Skin of body (tissue), 2 donors: ENCODE data around the gene CPZ. TPM values are rescaled to one million over a fixed set of nuclear protein-coding genes. Genes with fewer than 3 reads are reported as not detected.
"Not testable (repeated sequence)": the region's sequence is repeated elsewhere in the genome, so short reads cannot be mapped to it uniquely, and the experiment has no call there.

Experiments used
- DNase-seq: peaks from one replicate; lab custom pipeline; 2025; lab: John Stamatoyannopoulos, UW
- total RNA-seq: library from RNA; depleted of rRNA; stranded (reverse); fragments of >200 nt; gene quantifications from one replicate; pipeline ENCODE4 v1.2.3, GENCODE V29; 2014

CPZ gene
- total RNA-seq, 1 donor from 2014 or later: 14.1 TPM

DNA sequence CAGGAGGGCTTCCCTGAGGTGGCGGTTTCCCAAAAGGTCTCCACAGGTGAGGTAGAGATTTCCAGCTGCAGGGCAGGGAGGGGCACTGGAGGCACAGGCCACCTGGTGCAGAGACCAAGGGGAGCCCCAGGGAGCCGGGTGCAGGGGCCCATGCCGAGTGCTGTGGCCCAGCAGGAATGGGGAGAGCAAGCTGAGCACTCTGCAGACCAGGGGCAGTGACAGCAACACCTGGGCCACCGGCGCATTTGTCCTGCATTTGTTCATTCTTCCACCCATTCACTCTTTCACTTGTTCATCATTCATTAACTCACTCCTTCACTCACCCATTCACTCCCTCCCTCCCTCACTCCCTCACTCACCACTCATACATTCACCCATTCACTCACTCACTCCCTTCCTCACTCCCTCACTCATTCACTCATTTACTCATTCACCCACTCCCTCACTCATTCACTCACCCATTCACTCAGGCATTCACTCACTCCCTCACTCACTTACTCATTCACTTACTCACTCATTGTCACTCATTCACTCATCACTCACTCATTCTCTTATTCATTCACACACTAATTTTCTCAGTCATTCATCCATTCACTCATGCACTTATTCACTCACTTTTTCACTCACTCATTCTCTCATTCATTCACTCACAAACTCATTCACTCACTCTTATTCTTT lies 16.3 kb downstream of the CPZ start:
- no peak for DNase-seq

DNA sequence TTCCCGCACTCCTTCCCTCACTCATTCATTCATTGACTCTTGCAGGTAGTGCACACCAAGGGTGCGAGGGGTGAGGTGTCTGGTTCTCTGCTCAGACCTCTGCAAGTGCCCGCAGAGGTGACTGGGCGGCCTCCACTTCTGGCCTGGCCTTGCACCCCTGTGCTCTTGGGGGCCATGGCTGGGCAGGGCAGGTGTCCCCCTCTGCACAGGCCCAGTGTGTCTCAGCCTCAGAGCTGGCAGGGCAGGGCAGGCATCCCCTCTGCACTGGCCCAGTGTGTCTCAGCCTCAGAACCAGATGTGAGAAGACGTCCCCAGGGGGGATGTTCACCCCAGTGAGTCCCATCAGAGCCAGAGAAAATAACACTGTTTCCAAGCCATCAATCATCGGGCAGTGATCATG lies 16.8 kb downstream of the CPZ start:
- DNase-seq: no peak

DNA sequence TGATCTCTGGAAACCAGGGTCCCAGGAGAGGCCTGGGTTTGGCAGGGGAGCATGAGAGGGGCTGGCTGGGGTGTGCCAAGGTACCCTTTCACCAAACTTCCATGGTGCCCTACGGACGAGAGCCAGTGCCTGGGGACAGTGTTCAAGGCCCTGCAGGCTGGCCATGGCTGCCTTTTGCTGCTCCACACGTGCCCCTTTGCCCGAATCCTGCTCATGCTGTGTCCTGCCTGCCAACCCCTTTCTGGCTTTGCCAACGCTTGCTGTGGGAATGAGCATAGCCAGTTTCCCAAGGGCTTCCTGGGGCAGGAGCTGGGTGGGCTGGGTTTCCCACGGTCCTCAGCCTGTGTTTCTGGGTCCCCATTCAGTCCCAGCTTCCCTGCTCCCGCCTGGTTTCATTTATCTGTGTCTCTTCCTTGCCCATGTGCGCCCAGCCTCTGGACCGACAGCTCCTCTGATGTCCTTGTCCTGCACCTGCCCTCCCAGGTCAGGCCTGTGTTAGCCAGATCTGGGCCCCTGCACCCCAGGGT lies 17.3 kb downstream of the CPZ start:
- DNase-seq: no peak

DNA sequence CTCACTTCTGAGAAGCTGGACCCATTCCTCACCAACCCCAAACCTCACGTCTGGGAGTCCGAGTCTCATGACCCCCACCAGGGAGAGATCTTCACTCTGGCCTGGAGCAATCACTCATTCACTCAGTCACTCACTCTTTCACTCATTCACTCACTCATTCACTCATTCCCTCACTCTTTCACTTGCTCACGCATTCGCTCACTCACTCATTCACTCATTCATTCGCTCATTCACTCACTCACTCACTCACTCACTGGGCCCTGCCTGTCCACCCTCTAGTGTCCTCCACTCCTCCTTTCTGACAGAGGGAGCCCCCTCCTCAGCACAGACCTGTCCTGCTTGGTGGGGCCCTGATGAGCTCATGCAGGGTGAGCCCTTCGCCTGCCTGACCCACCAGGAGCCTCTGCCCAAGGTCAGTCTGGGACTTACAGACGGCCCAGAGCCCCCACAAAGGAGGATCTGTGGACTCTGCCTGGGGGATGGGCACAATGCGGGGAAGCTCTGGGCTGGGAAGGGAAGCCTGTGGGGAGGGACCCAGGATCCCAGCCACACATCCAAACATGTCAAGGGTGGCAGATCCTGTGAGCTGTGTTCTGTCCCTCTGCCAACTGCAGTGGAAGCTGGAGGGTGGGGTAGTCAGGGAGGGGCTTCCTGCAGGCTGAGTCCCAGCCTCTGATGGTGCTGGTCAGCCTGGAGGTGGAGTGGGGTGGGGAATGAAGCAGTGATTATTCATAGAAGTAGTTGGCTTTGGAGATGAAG lies 18.5 kb downstream of the CPZ start:
- DNase-seq: no peak

DNA sequence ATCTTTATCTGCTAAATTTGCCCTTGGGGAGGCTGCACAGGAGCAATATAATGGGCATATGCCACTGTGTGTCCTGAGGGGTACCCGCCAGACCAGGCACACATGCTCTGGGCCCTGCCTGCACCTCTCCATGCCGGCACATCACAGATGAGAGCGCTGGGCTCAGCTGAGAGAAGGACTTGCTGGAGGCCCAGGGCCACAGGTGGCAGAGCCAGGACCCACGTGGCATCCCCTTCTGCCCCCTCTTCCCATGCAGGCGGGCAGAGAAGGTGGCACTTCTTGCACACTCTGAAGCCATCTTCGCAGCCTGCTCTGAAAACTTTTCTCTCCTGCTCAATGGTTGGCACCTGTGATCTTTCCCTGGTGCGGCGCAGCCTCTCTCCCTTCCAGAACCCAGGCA lies 20.1 kb downstream of the CPZ start:
- DNase-seq: no peak

DNA sequence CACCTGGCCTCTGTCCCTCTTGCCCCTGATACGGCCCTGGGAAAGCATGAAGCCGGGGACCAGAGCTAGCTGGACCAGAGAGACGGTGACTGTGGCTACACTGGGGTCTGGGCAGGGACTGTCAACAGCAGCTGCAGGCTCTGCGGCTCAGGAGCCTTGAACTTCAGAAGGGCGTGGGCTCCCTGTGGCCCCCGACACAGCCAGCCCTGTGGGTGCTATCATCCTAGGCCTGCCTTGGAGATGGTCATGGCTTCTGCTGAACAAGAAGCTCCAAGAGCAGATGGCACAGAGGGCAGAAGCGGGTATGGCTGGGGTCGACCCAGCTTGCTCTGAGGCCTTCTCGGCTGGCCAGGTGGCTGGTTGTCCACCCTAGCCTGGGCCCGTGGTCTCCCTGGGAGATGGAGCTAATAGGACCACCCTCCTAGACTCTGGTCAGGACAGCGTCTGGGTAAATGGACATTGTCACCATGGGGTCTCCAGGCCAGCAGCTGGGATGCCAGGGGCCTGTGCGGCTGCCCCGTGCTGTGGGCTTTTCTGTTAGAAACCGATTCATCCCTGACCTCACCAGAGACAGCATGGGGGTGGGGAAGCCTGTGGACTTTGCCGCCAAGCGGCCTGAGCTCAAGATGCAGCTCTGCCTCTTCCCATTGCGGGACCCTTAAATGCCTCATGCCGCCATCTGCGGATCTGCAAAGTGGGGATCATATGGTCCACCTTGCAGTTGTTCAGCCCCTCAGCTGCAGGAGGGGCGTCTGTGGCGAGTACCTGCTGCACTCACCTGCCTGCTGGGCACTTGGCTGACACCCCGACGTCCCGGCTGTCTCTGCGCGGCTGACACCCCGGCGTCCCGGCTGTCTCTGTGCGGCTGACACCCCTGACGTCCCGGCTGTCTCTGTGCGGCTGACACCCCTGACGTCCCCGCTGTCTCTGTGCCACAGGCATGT lies 21.1 kb downstream of the CPZ start:
- no peak for DNase-seq

DNA sequence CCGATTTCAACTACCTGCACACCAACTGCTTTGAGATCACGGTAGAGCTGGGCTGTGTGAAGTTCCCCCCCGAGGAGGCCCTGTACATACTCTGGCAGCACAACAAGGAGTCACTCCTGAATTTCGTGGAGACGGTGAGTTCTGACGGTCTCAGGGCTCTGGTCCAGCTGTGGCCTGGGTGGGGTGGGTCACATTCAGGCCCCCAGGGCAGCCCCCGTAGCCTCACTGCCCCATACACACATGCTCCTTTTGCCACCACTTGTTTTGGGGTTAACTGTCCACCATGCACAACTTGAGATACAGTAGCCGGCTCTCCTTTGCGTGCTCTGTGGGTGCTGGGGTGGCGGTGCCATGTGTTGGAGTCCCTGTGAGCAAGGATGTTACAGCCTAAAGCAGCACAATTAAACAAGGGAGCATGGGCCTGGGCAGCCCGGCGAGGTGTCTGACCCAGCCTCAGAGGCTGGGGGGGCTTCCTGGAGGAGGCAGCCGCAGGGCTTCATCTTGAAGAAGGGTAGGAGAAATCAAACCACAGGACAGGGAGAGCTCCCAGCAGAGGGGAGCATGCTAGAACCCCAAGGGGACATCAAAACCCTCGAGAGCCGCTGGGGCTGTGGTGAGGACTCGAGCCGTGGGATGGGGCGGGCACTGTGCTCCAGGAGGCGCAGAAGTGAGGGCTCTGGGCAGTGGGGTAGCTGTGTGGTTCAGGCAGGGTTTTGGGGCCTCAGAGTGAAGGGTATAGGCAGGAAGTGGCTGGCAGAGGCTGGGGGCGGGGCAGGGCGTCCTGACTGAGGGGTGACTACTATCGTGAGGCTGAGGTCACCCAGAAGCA lies 22.0 kb downstream of the CPZ start:
- no peak for DNase-seq

DNA sequence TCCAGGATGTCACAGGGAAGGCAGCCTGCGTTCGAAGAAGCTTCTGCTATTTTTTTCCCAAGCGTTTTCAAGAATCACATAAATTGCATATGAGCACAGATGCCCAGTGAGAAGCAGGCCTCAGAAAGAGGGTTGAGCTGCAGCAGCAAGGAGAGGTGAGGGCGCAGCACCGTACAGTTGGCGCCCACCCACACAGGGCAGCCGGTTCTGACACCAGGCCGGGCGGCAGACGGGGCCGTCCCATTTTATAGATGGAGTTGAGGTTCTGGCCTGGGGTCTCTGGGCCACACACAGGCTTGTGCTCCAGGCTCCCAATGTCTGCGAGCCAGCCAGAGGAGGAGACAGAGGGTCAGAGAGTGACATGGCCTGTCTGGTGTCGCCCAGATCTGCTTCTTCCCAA lies 22.8 kb downstream of the CPZ start:
- no peak for DNase-seq

DNA sequence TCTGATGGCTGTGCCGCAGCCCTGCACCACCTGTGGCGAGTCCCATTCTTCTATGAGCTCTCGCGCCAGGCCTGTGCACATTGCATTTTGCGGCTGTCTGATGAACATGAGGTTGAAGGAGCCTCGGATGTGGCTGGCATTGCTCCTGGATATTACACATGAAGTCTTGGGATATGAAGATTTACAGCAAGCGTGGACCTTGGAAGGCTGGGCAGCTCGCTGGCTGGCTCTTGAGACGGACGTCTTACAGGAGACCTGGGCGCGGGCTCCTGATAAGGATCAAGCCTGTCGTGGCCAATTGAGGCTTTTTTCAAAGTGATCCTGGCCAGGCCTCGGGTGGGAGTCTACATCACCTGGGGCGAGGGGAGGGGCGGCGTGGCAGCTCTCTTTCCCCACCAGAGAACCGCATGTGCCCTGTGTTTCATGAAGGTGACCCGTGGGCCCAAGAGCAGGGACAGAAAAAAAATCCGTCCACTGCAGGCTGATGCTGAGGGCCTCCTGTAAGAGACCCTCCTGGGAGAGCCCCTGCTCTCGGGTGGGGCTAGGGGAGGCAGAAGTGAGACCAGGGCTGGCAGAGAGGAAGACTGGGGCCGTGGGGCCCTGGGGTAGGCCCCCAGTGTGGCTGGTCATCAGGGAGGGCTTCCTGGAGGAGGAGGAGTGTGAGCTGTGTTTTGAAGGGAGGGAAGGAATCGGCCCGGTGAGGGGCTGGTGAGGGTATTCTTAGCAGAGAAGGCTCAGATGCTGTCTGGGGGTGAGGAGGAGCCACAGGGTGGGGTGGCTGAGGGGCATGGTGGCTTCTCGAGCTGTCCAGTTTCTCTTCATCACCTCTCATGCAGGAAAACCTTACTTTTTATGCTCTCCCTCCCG lies 23.6 kb downstream of the CPZ start:
- no peak for DNase-seq

DNA sequence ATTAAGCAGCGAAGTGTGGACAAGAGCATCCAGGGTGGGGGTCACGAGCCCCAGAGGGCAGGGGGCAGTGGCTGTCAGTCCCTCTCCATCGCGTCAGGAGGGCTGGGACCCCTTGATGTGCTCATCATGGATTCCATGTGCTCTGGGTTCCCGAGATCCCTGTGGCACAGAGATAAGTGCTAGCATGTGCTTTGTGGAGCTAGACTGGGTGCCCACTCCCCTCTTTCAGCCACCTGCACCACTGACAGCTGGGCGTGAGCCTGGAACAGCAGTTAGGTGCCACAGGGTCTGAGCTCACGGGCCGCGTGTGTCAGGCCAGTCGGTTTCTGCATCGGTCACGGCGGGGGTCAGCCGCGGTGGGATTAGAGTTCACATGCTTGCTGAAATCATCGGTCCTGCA lies 24.3 kb downstream of the CPZ start:
- DNase-seq: no peak

DNA sequence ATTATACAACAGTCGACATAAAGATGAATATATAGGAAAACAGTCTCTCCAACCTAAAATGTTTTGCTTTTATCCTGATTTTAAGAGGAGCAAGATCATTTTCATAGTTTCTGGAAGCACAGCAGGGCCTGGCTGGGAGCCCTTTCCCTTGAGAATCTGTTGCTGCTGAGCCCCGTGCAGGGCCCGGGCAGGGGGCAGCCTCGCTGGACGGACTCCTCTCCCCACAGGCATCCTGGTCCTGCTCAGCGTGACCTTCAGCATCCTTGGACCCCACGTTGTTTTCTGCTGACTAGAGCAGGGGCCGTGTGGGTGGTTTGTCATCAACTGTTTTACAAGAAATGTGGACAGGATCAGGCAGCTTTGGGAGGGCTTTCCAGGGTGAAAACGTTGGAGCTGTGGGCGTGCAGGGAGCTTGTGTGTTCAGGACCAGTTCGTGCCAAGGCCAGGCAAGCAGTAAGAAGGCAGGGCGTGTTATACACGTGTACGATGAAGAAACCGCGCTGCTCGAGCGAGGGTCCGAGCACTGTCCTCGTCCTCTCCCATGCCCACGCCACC lies 25.0 kb downstream of the CPZ start:
- DNase-seq: no peak

DNA sequence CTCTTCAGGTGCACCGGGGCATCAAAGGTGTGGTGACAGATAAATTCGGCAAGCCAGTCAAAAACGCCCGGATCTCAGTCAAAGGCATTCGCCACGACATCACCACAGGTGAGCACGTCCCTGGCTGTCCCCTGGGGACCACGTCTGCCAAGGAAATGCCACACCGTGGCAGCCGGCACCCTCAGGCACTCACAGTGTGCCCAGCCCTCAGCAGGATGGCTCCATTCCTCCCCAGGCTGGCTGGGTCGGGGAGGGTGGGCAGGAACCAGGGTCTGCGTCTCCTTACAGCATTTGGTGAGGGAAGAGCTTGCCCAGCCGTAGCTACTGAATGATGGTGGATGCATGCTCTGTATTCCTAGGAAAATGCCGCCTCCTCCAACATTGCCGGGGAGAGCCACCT lies 25.9 kb downstream of the CPZ start:
- no peak for DNase-seq

DNA sequence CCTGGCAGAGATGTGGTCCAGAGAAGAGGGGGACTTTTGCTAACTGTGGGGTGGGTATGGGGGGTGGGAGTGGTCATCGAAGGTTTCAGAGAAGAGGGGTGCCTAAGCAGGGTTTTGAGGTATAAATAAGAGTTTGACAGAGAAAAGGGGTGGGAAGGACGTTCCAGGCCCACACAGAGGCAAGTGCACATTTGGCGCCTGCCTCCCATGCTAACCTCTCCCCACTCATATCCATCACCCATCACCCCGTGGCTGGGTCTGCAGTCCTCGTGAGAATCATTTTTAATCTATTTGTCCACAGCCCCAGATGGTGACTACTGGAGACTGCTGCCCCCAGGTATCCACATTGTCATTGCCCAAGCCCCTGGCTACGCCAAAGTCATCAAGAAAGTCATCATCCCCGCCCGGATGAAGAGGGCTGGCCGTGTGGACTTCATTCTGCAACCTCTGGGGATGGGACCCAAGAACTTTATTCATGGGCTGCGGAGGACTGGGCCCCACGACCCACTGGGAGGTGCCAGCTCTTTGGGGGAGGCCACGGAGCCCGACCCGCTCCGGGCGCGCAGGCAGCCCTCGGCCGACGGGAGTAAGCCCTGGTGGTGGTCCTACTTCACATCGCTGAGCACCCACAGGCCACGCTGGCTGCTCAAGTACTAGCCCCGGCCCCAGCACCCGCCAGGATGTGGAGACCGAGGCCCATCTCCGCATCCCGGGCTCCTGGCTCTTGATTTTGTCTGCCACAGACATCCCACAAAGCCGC lies 26.6 kb downstream of the CPZ start:
- DNase-seq: no peak

DNA sequence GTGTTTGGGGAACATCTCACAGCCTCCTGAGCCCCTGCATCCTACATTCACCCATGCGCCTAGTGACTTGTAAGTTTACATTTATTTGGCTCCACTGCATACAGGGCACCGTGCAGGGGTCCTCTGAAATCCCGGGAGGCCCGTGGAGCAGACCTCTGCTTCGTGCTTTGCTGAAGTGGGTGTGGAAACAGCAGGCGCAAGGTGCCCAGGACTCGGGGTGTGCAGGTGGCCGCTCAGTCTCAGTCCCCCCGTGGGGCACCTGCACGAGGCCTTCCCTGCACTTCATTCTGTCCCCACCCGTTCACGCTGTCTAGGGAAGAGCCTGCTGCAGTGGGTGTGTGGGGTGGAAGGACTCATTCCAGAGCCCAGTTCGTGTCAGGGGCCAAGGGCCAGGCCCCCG lies 28.6 kb downstream of the CPZ start:
- DNase-seq: not testable (repeated sequence)

DNA sequence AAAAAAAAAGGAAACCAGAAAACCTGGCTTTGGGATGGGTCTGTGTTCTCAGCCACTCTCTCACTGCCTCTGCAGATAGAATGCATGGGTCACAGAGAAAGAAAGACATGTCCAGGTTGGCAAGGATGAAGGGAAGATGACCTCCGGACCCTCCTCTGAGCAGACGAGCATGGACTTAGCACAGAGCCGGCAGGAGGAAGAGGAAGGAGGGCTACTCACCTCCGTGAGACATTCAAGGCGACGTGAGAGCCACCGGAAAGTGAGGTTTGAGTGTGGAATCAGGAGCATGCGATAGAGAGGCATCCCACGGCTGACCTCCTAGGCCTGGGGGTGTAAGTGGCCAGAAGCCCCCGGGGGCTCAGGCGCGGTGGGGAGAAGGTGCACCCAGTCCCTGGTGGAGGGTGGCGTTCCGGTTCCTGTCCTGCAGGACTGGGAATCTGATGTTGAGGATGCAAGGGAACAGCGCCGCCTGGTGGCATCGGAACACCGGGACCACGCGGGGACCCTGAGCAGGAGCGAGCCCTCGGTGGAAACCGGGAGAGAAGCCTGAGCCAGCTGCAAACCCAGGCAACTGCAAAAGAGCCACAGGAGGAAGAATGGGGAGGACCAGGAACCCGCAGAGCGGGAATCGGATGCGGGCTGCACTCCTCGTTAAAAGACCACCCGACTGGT lies 32.2 kb downstream of the CPZ start:
- DNase-seq: not testable (repeated sequence)

DNA sequence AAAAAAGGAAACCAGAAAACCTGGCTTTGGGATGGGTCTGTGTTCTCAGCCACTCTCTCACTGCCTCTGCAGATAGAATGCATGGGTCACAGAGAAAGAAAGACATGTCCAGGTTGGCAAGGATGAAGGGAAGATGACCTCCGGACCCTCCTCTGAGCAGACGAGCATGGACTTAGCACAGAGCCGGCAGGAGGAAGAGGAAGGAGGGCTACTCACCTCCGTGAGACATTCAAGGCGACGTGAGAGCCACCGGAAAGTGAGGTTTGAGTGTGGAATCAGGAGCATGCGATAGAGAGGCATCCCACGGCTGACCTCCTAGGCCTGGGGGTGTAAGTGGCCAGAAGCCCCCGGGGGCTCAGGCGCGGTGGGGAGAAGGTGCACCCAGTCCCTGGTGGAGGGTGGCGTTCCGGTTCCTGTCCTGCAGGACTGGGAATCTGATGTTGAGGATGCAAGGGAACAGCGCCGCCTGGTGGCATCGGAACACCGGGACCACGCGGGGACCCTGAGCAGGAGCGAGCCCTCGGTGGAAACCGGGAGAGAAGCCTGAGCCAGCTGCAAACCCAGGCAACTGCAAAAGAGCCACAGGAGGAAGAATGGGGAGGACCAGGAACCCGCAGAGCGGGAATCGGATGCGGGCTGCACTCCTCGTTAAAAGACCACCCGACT lies 37.8 kb downstream of the CPZ start:
- DNase-seq: not testable (repeated sequence)

DNA sequence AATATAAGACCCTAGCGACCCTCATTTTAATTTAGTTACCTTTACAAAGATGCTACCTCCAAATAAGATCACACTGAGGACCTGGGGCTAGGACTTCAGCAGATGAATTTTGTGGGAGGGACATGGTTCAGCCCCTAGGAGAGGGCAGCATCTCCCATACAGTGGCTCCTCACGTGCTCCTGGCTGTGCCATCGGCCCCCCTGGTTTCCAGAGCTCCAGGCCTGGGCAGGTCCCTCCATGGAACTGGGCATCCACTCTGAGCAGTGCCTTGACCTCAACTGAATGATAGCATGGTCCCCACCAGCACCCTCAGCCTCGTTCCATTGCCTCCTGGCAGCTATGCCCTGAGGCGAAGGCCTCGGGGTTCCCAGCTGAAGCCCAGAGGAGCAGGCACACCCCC lies 39.3 kb downstream of the CPZ start:
- not testable (repeated sequence) for DNase-seq

DNA sequence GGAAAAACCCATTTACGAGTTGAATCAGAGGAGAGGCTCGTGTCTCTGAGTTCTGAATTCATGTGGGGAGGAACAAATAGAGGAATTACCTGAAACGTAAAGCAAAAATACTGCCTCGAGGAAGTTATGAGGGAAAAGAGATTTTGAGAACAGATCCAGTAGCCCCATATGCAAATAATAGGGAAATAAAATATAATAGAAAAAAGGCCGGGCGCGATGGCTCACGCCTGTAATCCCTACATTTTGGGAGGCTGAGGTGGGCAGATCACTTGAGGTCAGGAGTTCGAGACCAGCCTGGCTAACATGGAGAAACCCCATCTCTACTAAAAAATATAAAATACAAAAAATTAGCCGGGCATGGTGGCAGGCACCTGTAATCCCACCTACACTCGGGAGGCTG lies 42.2 kb downstream of the CPZ start:
- DNase-seq: not testable (repeated sequence)
